K562 (cell line): Measurements from ENCODE around the gene EID2. TPM values are rescaled to one million over a fixed set of nuclear protein-coding genes. Genes with fewer than 3 reads are reported as not detected.

ENCODE experiments used
- ATF6 ChIP-seq: sonication (generic); formaldehyde crosslinking; IDR thresholded peaks from 2 replicates; pipeline ENCODE4 v1.4.0; 2020; ENCODE audit warnings: mild to moderate bottlenecking, missing genetic modification reagents
- CBFB ChIP-seq: sonication (generic); formaldehyde crosslinking; IDR thresholded peaks from 2 replicates; pipeline ENCODE4 v1.4.0; 2020; ENCODE audit warnings: mild to moderate bottlenecking, missing genetic modification reagents
- CCNT2 ChIP-seq: IDR thresholded peaks from 2 replicates; pipeline ENCODE4 v1.6.1; 2011; ENCODE audit warnings: borderline replicate concordance, low read depth, mild to moderate bottlenecking, moderate library complexity, mixed read lengths, low read length; ENCODE audit not compliant: insufficient read length; ENCODE audit errors: extremely low read depth
- E2F8 ChIP-seq: fragments of 450-650 bp; IDR thresholded peaks from 2 replicates; pipeline ENCODE4 v1.7.1; 2018; ENCODE audit warnings: mild to moderate bottlenecking, low read depth; ENCODE audit not compliant: partially characterized antibody
- EHMT2 ChIP-seq: fragments of 450-650 bp; IDR thresholded peaks from 2 replicates; pipeline ENCODE4 v1.6.1; 2018; ENCODE audit warnings: antibody characterized with exemption
- ESRRA ChIP-seq: fragments of 450-650 bp; IDR thresholded peaks from 2 replicates; pipeline ENCODE4 v1.6.1; 2014; ENCODE audit warnings: low read depth, mild to moderate bottlenecking, moderate library complexity, borderline replicate concordance
- FOXK2 ChIP-seq, 2 experiments: fragments of 450-650 bp; IDR thresholded peaks in 1 of 2; conservative IDR thresholded peaks in 1 of 2; 2 replicates each; pipeline ENCODE4 v1.6.1; 2016; ENCODE audit warnings: low read depth in 2 of 2, mild to moderate bottlenecking in 1 of 2
- GABPB1 ChIP-seq: sonication (generic); formaldehyde crosslinking; IDR thresholded peaks from 2 replicates; pipeline ENCODE4 v1.8.0; 2022; ENCODE audit warnings: mild to moderate bottlenecking, missing genetic modification reagents
- GMEB1 ChIP-seq: fragments of 250-450 bp; sonication (Bioruptor Pico); IDR thresholded peaks from 2 replicates; pipeline ENCODE4 v1.4.0; 2020; ENCODE audit warnings: mild to moderate bottlenecking
- HOMEZ ChIP-seq: fragments of 250-450 bp; sonication (Bioruptor Pico); IDR thresholded peaks from 2 replicates; pipeline ENCODE4 v1.4.0; 2020; ENCODE audit warnings: mild to moderate bottlenecking, moderate library complexity
- IRF2 ChIP-seq: sonication (generic); formaldehyde crosslinking; IDR thresholded peaks from 2 replicates; pipeline ENCODE4 v1.8.1; 2022; ENCODE audit warnings: mild to moderate bottlenecking, missing genetic modification reagents
- KAT2B ChIP-seq: IDR thresholded peaks from one replicate; pipeline ENCODE4 v1.6.1; 2012; ENCODE audit warnings: low read depth, mild to moderate bottlenecking, control low read depth, inconsistent platforms, low read length, moderate library complexity
- KHSRP ChIP-seq: fragments of 450-650 bp; IDR thresholded peaks from 2 replicates; pipeline ENCODE4 v1.6.1; 2017
- NFE2L1 ChIP-seq: fragments of 450-650 bp; IDR thresholded peaks from 2 replicates; pipeline ENCODE4 v1.6.1; 2016; ENCODE audit warnings: missing genetic modification characterization, low read depth, mild to moderate bottlenecking, missing compliant biosample characterization, moderate library complexity, borderline replicate concordance
- TEAD2 ChIP-seq: fragments of 450-650 bp; IDR thresholded peaks from 2 replicates; pipeline ENCODE4 v1.6.1; 2016; ENCODE audit warnings: missing genetic modification characterization, control low read depth, missing compliant biosample characterization
- ZNF274 ChIP-seq: IDR thresholded peaks from 2 replicates; pipeline ENCODE4 v1.6.1; 2011; ENCODE audit warnings: low read depth, mild to moderate bottlenecking, low read length, moderate library complexity, borderline replicate concordance
- polyA plus RNA-seq, 8 experiments: library from polyadenylated mRNA; depleted of rRNA in 4 of 8; stranded (reverse) in 5 of 8; unstranded in 3 of 8; fragments of >200 nt; fragmentation: Nextera tagmentation in 2 of 8; fragmentation: Illumina TruSeq in 1 of 8; extraction: Ambion mirVana in 2 of 8; extraction: Trizol in 1 of 8; gene quantifications; 2 replicates each; pipeline versions ENCODE4 v1.2.1 to v1.2.3, GENCODE V29; 2011 to 2014; ENCODE audit warnings: inconsistent platforms in 1 of 8, missing spikeins in 1 of 8
- total RNA-seq, 7 experiments: library from RNA; depleted of rRNA in 6 of 7; stranded (reverse); fragments of >200 nt in 6 of 7; fragmentation: Illumina TruSeq in 2 of 7; extraction: Trizol in 2 of 7; gene quantifications; 2 replicates each; pipeline versions ENCODE4 v1.2.1 to v1.2.3, GENCODE V29; 2011 to 2021; ENCODE audit warnings: low replicate concordance in 1 of 7

Gene EID2
- total and polyA plus RNA-seq, 9 of the 15 experiments (the other 6 are each of a cell fraction or from before 2014, with no cell fraction given): 2.5 to 18.5 (median 11.3) TPM

GRCh38 chr19:39539518-39540332, at the start of gene EID2 (continued):
- TF ChIP-seq E2F8 (no peak), CCNT2 (no peak), HOMEZ (no peak), GABPB1 (CRISPR knock-in tag) (no peak), ZNF274 (no peak), FOXK2 (conservative IDR thresholded peaks at IDR 0.05 in 1 of 2, IDR thresholded peaks at IDR 0.05 in 1 of 2; ENCODE audit: low read depth in 2 of 2) (no peak; a peak in 1 of 4 replicates), KHSRP (no peak), NFE2L1 (no peak), KAT2B (no peak), IRF2 (CRISPR knock-in tag) (no peak), GMEB1 (CRISPR knock-in tag) (peak; percentile 77), ESRRA (peak; percentile 73; the same call in 1 of the 2 replicates), EHMT2 (no peak), ATF6 (CRISPR knock-in tag) (no peak), CBFB (CRISPR knock-in tag) (no peak), TEAD2 (tag) (no peak)
